Measurements from ENCODE around the gene ZNF280B. TPM values are rescaled to one million over a fixed set of nuclear protein-coding genes. Genes with fewer than 3 reads are reported as not detected.

ZNF280B gene
- total RNA-seq, 1 experiment from 2014 or later = 3.7 TPM

Other genes with a start within 250 kb of the ZNF280B start
- not detected in 2 replicates for gene ZNF280A, start 11.5 kb upstream of the ZNF280B start, total RNA-seq (2014; rRNA removed; shearing (Covaris generic))
- gene PRAME, start 50.5 kb upstream of the ZNF280B start, total RNA-seq (2014; rRNA removed; shearing (Covaris generic)) = not detected in 2 replicates
- gene GGTLC2, start 135.9 kb upstream of the ZNF280B start, total RNA-seq (2014; rRNA removed; shearing (Covaris generic)) = not detected in 2 replicates

Data from M059J (cell line).